ENCODE results near the gene CDC123. TPM values are rescaled to one million over a fixed set of nuclear protein-coding genes. Genes with fewer than 3 reads are reported as not detected.
"Not testable (repeated sequence)": the region's sequence is repeated elsewhere in the genome, so short reads cannot be mapped to it uniquely, and the experiment has no call there.

Gene CDC123
- total RNA-seq, 4 donors from 2014 or later: 40.1 to 77.4 (median 58.8) TPM

GRCh38 chr10:12264204-12264940 lies 68.4 kb downstream of the CDC123 start:
- DNase-seq (ENCODE audit: low spot score in 2 of 2): peak; percentile 62 to 95
- no peak overlapping the region for H3K4me3 ChIP-seq (ENCODE audit: low read depth, poor library complexity, severe bottlenecking)
- TF ChIP-seq, protein P1, sequence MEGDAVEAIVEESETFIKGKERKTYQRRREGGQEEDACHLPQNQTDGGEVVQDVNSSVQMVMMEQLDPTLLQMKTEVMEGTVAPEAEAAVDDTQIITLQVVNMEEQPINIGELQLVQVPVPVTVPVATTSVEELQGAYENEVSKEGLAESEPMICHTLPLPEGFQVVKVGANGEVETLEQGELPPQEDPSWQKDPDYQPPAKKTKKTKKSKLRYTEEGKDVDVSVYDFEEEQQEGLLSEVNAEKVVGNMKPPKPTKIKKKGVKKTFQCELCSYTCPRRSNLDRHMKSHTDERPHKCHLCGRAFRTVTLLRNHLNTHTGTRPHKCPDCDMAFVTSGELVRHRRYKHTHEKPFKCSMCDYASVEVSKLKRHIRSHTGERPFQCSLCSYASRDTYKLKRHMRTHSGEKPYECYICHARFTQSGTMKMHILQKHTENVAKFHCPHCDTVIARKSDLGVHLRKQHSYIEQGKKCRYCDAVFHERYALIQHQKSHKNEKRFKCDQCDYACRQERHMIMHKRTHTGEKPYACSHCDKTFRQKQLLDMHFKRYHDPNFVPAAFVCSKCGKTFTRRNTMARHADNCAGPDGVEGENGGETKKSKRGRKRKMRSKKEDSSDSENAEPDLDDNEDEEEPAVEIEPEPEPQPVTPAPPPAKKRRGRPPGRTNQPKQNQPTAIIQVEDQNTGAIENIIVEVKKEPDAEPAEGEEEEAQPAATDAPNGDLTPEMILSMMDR (IDR thresholded peaks at IDR 0.05): peak in 1 of 3 donors; percentile 38
- no peak for TF ChIP-seq POLR2A (IDR thresholded peaks at IDR 0.05)
- WGBS, 2 donors: 24 to 26% methylated on average over 31 of the region's 31 CpGs
- intact Hi-C loops (cut with DNase I; ENCODE audit: low total_unique reads): loop anchor here (5.0 to 10.0 kb wide), 3 partner anchors 393 to 808 kb away; no protein-coding TSS in a partner anchor

GRCh38 chr10:12269056-12269455 lies 73.1 kb downstream of the CDC123 start:
- intact Hi-C loops (cut with DNase I; ENCODE audit: low total_unique reads): loop anchor here (10.0 kb wide), 1 partner anchor 436 kb away; no protein-coding TSS in a partner anchor
- no peak for DNase-seq (ENCODE audit: low spot score in 2 of 2)
- H3K4me3 ChIP-seq (ENCODE audit: low read depth, poor library complexity, severe bottlenecking): no peak overlapping the region
- TF ChIP-seq POLR2A (IDR thresholded peaks at IDR 0.05): no peak
- TF ChIP-seq, protein P1 (IDR thresholded peaks at IDR 0.05): no peak
- 72 to 81% methylated on average over 2 of the region's 2 CpGs for WGBS, 2 donors

- 49 to 52% methylated on average over 8 of the region's 8 CpGs for WGBS, 2 donors
- H3K4me3 ChIP-seq (ENCODE audit: low read depth, poor library complexity, severe bottlenecking): no peak overlapping the region
- intact Hi-C loops (cut with DNase I; ENCODE audit: low total_unique reads): no loop called here
- DNase-seq (ENCODE audit: low spot score in 2 of 2): no peak
- TF ChIP-seq POLR2A (IDR thresholded peaks at IDR 0.05): no peak
- TF ChIP-seq, protein P1 (IDR thresholded peaks at IDR 0.05): no peak
Observed at GRCh38 chr10:12271210-12271540, 75.2 kb downstream of the CDC123 start.

GRCh38 chr10:12277862-12278261 lies 81.9 kb downstream of the CDC123 start:
- DNase-seq (ENCODE audit: low spot score in 2 of 2); H3K4me3 ChIP-seq (ENCODE audit: low read depth, poor library complexity, severe bottlenecking); intact Hi-C loops (cut with DNase I; ENCODE audit: low total_unique reads): not testable (repeated sequence)
- 90 to 91% methylated on average over 7 of the region's 7 CpGs for WGBS, 2 donors

GRCh38 chr10:12279281-12279680 lies 83.3 kb downstream of the CDC123 start:
- WGBS, 2 donors: 79 to 89% methylated on average over 11 of the region's 11 CpGs
- TF ChIP-seq, protein P1 (IDR thresholded peaks at IDR 0.05): no peak
- no peak for TF ChIP-seq POLR2A (IDR thresholded peaks at IDR 0.05)
- intact Hi-C loops (cut with DNase I; ENCODE audit: low total_unique reads): no loop called here
- H3K4me3 ChIP-seq (ENCODE audit: low read depth, poor library complexity, severe bottlenecking): no peak overlapping the region
- DNase-seq (ENCODE audit: low spot score in 2 of 2): no peak

DNA sequence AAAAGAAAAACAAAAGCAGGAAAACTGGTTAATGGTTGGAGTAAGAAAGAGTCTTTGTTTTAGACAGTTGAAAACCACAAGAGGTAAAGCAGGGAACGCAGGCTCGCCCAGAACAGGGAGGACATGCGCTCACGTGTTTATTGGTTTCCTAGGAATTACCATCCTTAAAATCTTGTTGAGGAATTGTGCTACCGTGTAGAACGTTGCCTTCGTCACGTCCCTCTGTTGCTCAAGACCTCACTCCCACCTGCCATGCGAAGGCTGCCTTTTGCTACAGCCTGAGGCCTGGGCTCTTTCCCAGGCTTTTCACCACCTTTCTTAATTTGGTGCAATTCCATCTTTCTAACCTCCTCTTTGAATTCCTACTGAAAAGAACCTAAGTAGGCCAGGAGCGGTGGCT lies 91.8 kb downstream of the CDC123 start:
- TF ChIP-seq, protein P1 (IDR thresholded peaks at IDR 0.05): no peak
- TF ChIP-seq POLR2A (IDR thresholded peaks at IDR 0.05): no peak
- 76 to 87% methylated on average over 10 of the region's 10 CpGs for WGBS, 2 donors
- H3K4me3 ChIP-seq (ENCODE audit: low read depth, poor library complexity, severe bottlenecking): no peak overlapping the region
- intact Hi-C loops (cut with DNase I; ENCODE audit: low total_unique reads): no loop called here
- no peak for DNase-seq (ENCODE audit: low spot score in 2 of 2)

- intact Hi-C loops (cut with DNase I; ENCODE audit: low total_unique reads); DNase-seq (ENCODE audit: low spot score in 2 of 2); H3K4me3 ChIP-seq (ENCODE audit: low read depth, poor library complexity, severe bottlenecking): not testable (repeated sequence)
- 84 to 90% methylated on average over 3 of the region's 3 CpGs for WGBS, 2 donors
Observed at GRCh38 chr10:12297784-12298183, 101.8 kb downstream of the CDC123 start.

Measured in lower leg skin (tissue), 4 donors.